Hepatocyte (in vitro differentiated cells): ENCODE data around the gene ITPR1. TPM values are rescaled to one million over a fixed set of nuclear protein-coding genes. Genes with fewer than 3 reads are reported as not detected.

Experiments
- DNase-seq: peaks from one replicate; pipeline ENCODE4 v3.0.0-alpha.2; 2016; ENCODE audit warnings: low spot score
- H2AFZ ChIP-seq: fragments of 200-600 bp; sonication (generic); 2 replicates; pipeline ENCODE4 v1.6.0; 2016; ENCODE audit warnings: antibody characterized with exemption, mild to moderate bottlenecking
- H3K27ac ChIP-seq: fragments of 200-600 bp; sonication (generic); 2 replicates; pipeline ENCODE4 v1.5.1; 2016; ENCODE audit warnings: mild to moderate bottlenecking
- H3K27me3 ChIP-seq: fragments of 200-600 bp; sonication (generic); 2 replicates; pipeline ENCODE4 v1.6.1; 2016
- H3K36me3 ChIP-seq: fragments of 200-600 bp; sonication (generic); replicated peaks from 2 replicates; pipeline ENCODE4 v1.5.1; 2016; ENCODE audit warnings: low read depth; ENCODE audit not compliant: insufficient read depth
- H3K4me1 ChIP-seq: fragments of 200-600 bp; sonication (generic); 2 replicates; pipeline ENCODE4 v1.5.1; 2016; ENCODE audit warnings: mild to moderate bottlenecking, moderate library complexity; ENCODE audit not compliant: insufficient read depth
- H3K4me2 ChIP-seq: fragments of 200-600 bp; sonication (generic); 2 replicates; pipeline ENCODE4 v1.6.0; 2016
- H3K4me3 ChIP-seq: fragments of 200-600 bp; sonication (generic); 2 replicates; pipeline ENCODE4 v1.5.1; 2016; ENCODE audit warnings: mild to moderate bottlenecking
- H3K79me2 ChIP-seq: fragments of 200-600 bp; sonication (generic); 2 replicates; pipeline ENCODE4 v1.6.0; 2017; ENCODE audit warnings: mild to moderate bottlenecking
- H3K9me2 ChIP-seq: fragments of 200-600 bp; sonication (generic); replicated peaks from 2 replicates; pipeline ENCODE4 v1.6.0; 2017; ENCODE audit warnings: mild to moderate bottlenecking; ENCODE audit not compliant: insufficient read depth
- H3K9me3 ChIP-seq: fragments of 200-600 bp; sonication (generic); 2 replicates; pipeline ENCODE4 v1.5.1; 2016; ENCODE audit warnings: low read depth, mild to moderate bottlenecking
- H4K20me1 ChIP-seq: fragments of 200-600 bp; sonication (generic); 2 replicates; pipeline ENCODE4 v1.6.0; 2016; ENCODE audit warnings: mild to moderate bottlenecking; ENCODE audit not compliant: insufficient read depth, poor library complexity, severe bottlenecking
- CTCF ChIP-seq: fragments of 200-600 bp; sonication (generic); IDR thresholded peaks from 2 replicates; pipeline ENCODE4 v1.5.1; 2016; ENCODE audit warnings: antibody characterized with exemption, mild to moderate bottlenecking; ENCODE audit not compliant: poor library complexity
- EZH2 ChIP-seq: fragments of 200-600 bp; sonication (generic); IDR thresholded peaks from 2 replicates; pipeline ENCODE4 v1.6.1; 2016; ENCODE audit warnings: antibody characterized with exemption, mild to moderate bottlenecking, borderline replicate concordance
- EZH2phosphoT487 ChIP-seq: fragments of 200-600 bp; sonication (generic); IDR thresholded peaks from one replicate; pipeline ENCODE4 v1.6.1; 2018; ENCODE audit warnings: antibody characterized with exemption, mild to moderate bottlenecking, low read depth, moderate library complexity; ENCODE audit not compliant: unreplicated experiment, severe bottlenecking
- WGBS: methylation state at CpG from one replicate; pipeline ENCODE4 v1.1.6; 2016; ENCODE audit warnings: low lambda C conversion rate; ENCODE audit errors: missing lambda C conversion rate; 5-methylcytosine and 5-hydroxymethylcytosine counted together
- polyA plus RNA-seq: library from polyadenylated mRNA; unstranded; fragments of >200 nt; fragmentation: Nextera tagmentation; extraction: Ambion mirVana; gene quantifications from 2 replicates; pipeline ENCODE4 v1.2.1, GENCODE V29; 2016
- total RNA-seq: library from RNA; depleted of rRNA; stranded (reverse); fragments of >200 nt; gene quantifications from 2 replicates; pipeline ENCODE4 v1.2.3, GENCODE V29; 2014

Gene ITPR1
- total and polyA plus RNA-seq, 2 experiments from 2014 or later = 46.8 to 90.8 TPM

DNA sequence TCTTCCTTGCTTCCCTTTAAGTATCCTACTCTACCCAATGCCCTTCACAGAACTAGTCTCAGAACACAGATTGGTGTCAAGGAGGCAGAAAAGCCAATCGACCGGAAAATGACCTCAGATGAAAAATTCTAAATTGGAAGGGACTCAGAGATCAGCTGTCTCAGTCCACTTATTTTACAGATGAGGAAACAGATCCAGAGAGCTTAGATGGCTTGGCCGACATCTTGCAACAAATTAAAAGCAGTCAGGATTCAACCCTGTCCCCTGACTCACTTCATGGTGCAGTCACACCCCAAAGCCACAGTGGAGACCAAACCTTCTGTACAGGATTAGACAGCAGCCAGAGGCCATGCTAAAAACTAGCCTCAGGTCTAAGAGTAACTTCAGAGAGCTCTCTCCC, 316.8 kb downstream of the ITPR1 start:
- Histone ChIP-seq H3K27me3 (no peaks in the 10 kb centered on the region), H3K4me3 (no peak overlapping the region), H3K27ac (no peak overlapping the region), H3K9me3 (no peaks in the 10 kb centered on the region), H3K9me2 (no peaks in the 10 kb centered on the region), H3K4me2 (no peak overlapping the region), H2AFZ (no peak overlapping the region), H4K20me1 (no peaks in the 10 kb centered on the region), H3K4me1 (peaks cover 5% of the 10 kb centered on the region), H3K36me3 (no peaks in the 10 kb centered on the region), H3K79me2 (no peaks in the 10 kb centered on the region)
- TF ChIP-seq CTCF (no peak), EZH2 (no peak), EZH2phosphoT487 (no peak)
- WGBS = 94% methylated on average over 3 of the region's 3 CpGs
- DNase-seq = no peak

DNA sequence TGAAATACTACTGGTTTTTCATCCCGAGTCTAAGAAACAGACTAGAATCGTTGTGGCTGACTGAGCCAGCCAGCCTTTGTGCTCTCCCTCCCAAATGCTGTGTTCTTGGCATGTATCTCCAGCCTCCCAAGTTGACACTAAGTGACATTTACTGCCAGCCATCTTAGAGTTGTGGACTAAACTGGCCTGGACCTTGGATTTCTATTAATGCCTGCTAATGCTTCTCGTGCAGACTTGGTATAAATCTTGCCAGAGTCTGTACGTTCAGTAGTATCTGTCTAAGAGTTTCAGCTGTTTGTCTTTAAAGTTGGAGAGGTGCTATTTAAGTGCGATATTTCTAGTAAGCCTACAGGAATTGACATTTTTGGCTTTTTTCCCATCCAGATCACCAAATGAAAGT, 319.4 kb downstream of the ITPR1 start:
- Histone ChIP-seq H2AFZ (no peak overlapping the region), H3K4me3 (no peak overlapping the region), H3K9me3 (peaks cover 8% of the 10 kb centered on the region), H3K4me1 (peaks cover 5% of the 10 kb centered on the region), H3K27me3 (no peaks in the 10 kb centered on the region), H3K36me3 (no peaks in the 10 kb centered on the region), H3K9me2 (no peaks in the 10 kb centered on the region), H3K27ac (peak overlapping the region; percentile 21), H3K79me2 (no peaks in the 10 kb centered on the region), H4K20me1 (no peaks in the 10 kb centered on the region), H3K4me2 (no peak overlapping the region)
- DNase-seq = no peak
- TF ChIP-seq EZH2phosphoT487 (no peak), EZH2 (no peak)
- 59% methylated on average over 5 of the region's 5 CpGs for WGBS

GRCh38 chr3:4813909-4814304, 320.8 kb downstream of the ITPR1 start:
- TF ChIP-seq EZH2phosphoT487 (no peak), CTCF (no peak), EZH2 (no peak)
- Histone ChIP-seq H3K9me3 (peaks cover 8% of the 10 kb centered on the region), H2AFZ (no peak overlapping the region), H3K9me2 (no peaks in the 10 kb centered on the region), H3K27me3 (no peaks in the 10 kb centered on the region), H4K20me1 (no peaks in the 10 kb centered on the region), H3K4me1 (peaks cover 3% of the 10 kb centered on the region), H3K4me3 (no peak overlapping the region), H3K79me2 (no peaks in the 10 kb centered on the region), H3K4me2 (no peak overlapping the region), H3K27ac (peak overlapping the region; percentile 67), H3K36me3 (no peaks in the 10 kb centered on the region)
- 83% methylated on average over 6 of the region's 6 CpGs for WGBS
- DNase-seq = no peak

GRCh38 chr3:4814305-4814903, 321.3 kb downstream of the ITPR1 start:
- Histone ChIP-seq H3K27me3 (no peaks in the 10 kb centered on the region), H2AFZ (no peak overlapping the region), H3K4me1 (no peaks in the 10 kb centered on the region), H3K27ac (peak overlapping the region; percentile 67), H3K79me2 (no peaks in the 10 kb centered on the region), H4K20me1 (no peaks in the 10 kb centered on the region), H3K9me2 (no peaks in the 10 kb centered on the region), H3K4me3 (no peak overlapping the region), H3K4me2 (no peak overlapping the region), H3K9me3 (peaks cover 8% of the 10 kb centered on the region), H3K36me3 (no peaks in the 10 kb centered on the region)
- WGBS = 79% methylated on average over 20 of the region's 20 CpGs
- TF ChIP-seq EZH2phosphoT487 (no peak), EZH2 (no peak), CTCF (no peak)
- no peak for DNase-seq
